Measurements from ENCODE around the gene NR2F1-AS1.
"Not testable (repeated sequence)": the region's sequence is repeated elsewhere in the genome, so short reads cannot be mapped to it uniquely, and the experiment has no call there.

Gene NR2F1-AS1

DNA sequence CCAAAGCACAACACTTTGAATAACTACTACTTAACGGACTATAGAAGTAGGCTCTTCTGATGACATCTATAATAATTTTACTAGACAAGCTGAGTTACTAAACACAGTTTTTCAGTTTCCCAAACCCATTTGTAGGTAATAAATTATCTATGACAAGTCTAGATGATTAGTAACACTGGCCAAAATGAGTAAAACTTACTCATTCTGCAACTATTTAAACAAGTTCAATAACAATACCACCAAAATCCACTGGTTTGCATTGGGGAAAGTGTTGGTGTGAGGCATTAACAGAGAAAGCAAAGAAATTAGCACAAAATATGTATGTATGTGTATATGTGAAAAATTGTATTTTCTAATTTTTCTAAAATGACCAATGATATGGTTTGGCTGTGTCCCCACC lies 119.3 kb downstream of the NR2F1-AS1 start:
- peak; percentile 36 for DNase-seq (ENCODE audit: low spot score)
- POLR2A ChIA-PET (ENCODE audit: low non-redundant PET) = no interaction called here
- H3K27ac ChIP-seq = no peak overlapping the region
- TF ChIP-seq, protein P1, sequence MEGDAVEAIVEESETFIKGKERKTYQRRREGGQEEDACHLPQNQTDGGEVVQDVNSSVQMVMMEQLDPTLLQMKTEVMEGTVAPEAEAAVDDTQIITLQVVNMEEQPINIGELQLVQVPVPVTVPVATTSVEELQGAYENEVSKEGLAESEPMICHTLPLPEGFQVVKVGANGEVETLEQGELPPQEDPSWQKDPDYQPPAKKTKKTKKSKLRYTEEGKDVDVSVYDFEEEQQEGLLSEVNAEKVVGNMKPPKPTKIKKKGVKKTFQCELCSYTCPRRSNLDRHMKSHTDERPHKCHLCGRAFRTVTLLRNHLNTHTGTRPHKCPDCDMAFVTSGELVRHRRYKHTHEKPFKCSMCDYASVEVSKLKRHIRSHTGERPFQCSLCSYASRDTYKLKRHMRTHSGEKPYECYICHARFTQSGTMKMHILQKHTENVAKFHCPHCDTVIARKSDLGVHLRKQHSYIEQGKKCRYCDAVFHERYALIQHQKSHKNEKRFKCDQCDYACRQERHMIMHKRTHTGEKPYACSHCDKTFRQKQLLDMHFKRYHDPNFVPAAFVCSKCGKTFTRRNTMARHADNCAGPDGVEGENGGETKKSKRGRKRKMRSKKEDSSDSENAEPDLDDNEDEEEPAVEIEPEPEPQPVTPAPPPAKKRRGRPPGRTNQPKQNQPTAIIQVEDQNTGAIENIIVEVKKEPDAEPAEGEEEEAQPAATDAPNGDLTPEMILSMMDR (conservative IDR thresholded peaks at IDR 0.05; ENCODE audit: low read depth) = no peak
- CTCF ChIA-PET = no interaction called here

DNA sequence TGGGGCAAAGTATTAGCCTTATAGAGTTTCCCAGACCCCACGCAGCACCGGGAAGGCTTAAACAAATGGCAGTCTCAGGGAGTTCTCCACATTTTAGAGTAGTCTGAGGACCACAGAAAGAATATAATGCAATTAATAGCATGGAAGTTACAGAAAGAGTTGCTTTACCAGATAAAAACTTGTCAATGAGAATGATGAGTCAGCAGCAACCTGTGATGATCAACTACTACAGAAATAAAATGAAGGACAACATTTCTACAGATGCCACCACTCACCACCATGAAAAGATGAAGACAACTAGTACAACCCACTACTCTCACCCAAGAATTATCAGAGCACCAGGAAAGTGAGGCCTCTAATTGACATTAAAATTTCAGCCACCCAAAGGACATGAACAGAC lies 120.7 kb downstream of the NR2F1-AS1 start:
- POLR2A ChIA-PET (ENCODE audit: low non-redundant PET) = no interaction called here

DNA sequence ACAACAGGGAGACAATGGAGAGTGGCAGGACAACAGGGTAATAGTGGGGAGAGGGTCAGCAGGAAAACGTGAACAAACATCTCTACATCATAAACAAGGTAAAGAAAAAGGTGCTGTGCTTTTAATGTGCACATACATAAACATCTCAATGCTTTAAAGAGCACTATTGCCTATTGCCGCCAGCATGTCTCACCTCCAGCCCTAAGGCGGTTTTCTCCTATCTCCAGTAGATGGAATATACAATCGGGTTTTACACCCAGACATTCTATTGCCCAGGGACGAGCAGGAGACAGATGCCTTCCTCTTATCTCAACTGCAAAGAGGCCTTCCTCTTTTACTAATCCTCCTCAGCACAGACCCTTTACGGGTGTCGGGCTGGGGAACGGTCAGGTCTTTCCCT lies 124.2 kb downstream of the NR2F1-AS1 start:
- POLR2A ChIA-PET (ENCODE audit: low non-redundant PET); CTCF ChIA-PET; DNase-seq (ENCODE audit: low spot score); H3K27ac ChIP-seq: not testable (repeated sequence)

More for the DNA sequence above, 120.7 kb downstream of the NR2F1-AS1 start:
- H3K27ac ChIP-seq = no peak overlapping the region
- CTCF ChIA-PET = no interaction called here
- no peak for DNase-seq (ENCODE audit: low spot score)
- TF ChIP-seq, protein P1 (conservative IDR thresholded peaks at IDR 0.05; ENCODE audit: low read depth) = no peak

DNA sequence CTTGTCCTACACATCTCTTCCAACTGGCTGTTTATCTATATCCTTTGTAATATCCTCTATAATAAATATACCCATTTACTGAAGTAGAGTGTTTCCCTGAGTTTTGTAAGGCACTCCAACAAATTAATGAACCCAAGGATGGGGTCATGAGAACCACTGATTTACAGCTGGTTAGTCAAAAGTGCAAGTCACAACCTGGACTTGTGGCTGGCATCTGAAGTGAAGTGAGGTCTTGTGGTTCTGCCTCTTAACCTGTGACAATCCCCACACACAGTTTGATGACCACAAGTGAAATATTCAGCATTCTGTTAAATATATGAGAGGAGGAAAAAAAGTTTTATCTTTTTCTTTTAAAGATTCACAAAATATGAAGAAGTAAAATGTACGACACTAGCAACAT lies 126.1 kb downstream of the NR2F1-AS1 start:
- POLR2A ChIA-PET (ENCODE audit: low non-redundant PET) = no interaction called here
- TF ChIP-seq, protein P1 (conservative IDR thresholded peaks at IDR 0.05; ENCODE audit: low read depth) = no peak
- CTCF ChIA-PET = no interaction called here
- DNase-seq (ENCODE audit: low spot score) = no peak
- no peak overlapping the region for H3K27ac ChIP-seq

DNA sequence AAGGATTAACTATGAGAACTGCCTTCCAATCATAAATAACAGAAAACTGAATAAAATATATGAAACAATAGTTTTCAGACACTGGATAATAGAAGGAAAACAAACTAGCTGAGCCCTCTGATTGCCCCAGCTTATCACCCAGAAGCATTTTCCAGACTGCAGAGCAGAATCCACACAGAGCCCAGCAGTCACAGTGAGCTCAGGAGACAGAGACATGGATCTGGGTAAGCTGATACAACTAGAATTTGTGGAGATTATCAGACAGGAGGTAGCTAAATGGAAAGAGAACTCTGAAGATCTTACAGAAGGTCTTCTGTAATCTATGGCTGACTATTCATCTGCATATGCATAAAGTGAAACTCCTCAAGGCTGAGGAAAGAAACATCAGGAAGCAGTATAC lies 128.8 kb downstream of the NR2F1-AS1 start:
- TF ChIP-seq, protein P1 (conservative IDR thresholded peaks at IDR 0.05; ENCODE audit: low read depth) = no peak
- no peak for DNase-seq (ENCODE audit: low spot score)
- H3K27ac ChIP-seq = no peak overlapping the region
- CTCF ChIA-PET = no interaction called here
- POLR2A ChIA-PET (ENCODE audit: low non-redundant PET) = no interaction called here

DNA sequence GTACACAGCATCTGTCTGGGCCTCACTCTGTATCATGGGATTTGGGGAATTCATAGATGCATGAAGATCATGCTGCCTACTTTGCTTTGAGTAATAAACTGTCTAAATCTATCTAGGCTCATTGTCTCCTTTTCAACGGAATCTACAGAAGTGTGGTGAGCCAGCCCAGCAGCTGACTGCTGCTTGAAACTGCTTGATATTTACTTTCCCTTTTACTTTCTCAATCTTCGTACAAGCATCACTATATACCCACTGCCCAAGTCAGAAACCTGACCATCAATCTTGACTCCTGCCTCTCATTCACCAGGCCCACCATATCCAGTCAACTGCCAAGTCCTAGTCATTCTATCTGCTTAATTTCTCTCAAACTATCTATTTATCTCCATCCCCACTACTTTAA lies 142.9 kb downstream of the NR2F1-AS1 start:
- TF ChIP-seq, protein P1 (conservative IDR thresholded peaks at IDR 0.05; ENCODE audit: low read depth) = no peak

DNA sequence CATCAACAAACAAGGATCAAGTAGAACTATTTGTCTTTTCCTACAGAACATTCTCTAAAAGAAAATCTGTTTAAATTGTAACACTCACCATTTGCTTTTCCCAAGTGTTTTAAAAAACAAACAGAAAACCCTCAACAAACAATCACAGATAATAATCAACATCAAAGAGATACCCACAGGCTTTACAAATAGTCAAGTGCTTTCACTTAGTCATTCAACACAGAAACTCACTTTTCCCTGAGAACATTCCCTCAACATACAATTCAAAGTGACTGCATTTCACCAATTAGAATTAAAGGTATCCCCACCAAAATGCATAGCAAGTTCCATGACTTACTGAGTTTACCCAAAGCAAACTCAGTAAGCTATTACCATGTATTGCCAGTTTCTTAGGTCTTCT lies 144.9 kb downstream of the NR2F1-AS1 start:
- TF ChIP-seq, protein P1 (conservative IDR thresholded peaks at IDR 0.05; ENCODE audit: low read depth) = no peak
- CTCF ChIA-PET = interaction anchor here (0.6 kb wide), 1 partner anchor 465 kb away, joined by 3 read pairs; no protein-coding TSS in a partner anchor
- H3K27ac ChIP-seq = no peak overlapping the region
- DNase-seq (ENCODE audit: low spot score) = no peak
- POLR2A ChIA-PET (ENCODE audit: low non-redundant PET) = no interaction called here

More for the DNA sequence above, 142.9 kb downstream of the NR2F1-AS1 start:
- CTCF ChIA-PET = no interaction called here
- H3K27ac ChIP-seq = no peak overlapping the region
- no peak for DNase-seq (ENCODE audit: low spot score)
- POLR2A ChIA-PET (ENCODE audit: low non-redundant PET) = no interaction called here
